ENCODE measurements around the gene TULP4.

DNA sequence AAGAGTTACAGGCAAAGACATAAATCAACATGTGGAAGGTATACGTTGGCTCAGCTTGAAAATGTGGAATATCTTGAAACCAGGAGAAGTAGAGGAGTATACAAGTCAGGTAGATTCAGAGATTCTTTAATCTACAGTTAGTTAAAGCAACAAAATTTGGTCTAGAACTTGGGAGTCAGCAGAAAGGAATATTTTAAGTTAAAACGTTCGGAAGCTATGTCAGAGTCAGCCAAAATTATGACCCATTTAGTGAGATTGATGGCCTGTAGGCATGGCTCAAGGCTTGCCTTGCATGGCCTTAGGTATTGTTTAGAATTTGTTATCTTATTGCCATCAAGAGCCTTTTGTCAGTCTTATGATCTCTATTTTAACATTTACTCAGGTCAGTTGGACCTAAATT, 153.5 kb downstream of the TULP4 start:
- TF ChIP-seq, protein P1, sequence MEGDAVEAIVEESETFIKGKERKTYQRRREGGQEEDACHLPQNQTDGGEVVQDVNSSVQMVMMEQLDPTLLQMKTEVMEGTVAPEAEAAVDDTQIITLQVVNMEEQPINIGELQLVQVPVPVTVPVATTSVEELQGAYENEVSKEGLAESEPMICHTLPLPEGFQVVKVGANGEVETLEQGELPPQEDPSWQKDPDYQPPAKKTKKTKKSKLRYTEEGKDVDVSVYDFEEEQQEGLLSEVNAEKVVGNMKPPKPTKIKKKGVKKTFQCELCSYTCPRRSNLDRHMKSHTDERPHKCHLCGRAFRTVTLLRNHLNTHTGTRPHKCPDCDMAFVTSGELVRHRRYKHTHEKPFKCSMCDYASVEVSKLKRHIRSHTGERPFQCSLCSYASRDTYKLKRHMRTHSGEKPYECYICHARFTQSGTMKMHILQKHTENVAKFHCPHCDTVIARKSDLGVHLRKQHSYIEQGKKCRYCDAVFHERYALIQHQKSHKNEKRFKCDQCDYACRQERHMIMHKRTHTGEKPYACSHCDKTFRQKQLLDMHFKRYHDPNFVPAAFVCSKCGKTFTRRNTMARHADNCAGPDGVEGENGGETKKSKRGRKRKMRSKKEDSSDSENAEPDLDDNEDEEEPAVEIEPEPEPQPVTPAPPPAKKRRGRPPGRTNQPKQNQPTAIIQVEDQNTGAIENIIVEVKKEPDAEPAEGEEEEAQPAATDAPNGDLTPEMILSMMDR (conservative IDR thresholded peaks at IDR 0.05 in 1 of 2, IDR thresholded peaks at IDR 0.05 in 1 of 2; ENCODE audit: extremely low read depth in 1 of 2, insufficient read depth in 1 of 2, low read depth in 1 of 2, low read length in 2 of 2), result no peak
- no peak for TF ChIP-seq EZH2 (IDR thresholded peaks at IDR 0.05; ENCODE audit: borderline replicate concordance, low read length)
